Left forelimb (tissue), 1 donor: Measurements from ENCODE around the gene SORCS1.

ENCODE experiments used
- DNase-seq: peaks from one replicate; pipeline ENCODE4 v3.0.0-alpha.2; 2018; ENCODE audit warnings: low spot score

Gene SORCS1

DNA sequence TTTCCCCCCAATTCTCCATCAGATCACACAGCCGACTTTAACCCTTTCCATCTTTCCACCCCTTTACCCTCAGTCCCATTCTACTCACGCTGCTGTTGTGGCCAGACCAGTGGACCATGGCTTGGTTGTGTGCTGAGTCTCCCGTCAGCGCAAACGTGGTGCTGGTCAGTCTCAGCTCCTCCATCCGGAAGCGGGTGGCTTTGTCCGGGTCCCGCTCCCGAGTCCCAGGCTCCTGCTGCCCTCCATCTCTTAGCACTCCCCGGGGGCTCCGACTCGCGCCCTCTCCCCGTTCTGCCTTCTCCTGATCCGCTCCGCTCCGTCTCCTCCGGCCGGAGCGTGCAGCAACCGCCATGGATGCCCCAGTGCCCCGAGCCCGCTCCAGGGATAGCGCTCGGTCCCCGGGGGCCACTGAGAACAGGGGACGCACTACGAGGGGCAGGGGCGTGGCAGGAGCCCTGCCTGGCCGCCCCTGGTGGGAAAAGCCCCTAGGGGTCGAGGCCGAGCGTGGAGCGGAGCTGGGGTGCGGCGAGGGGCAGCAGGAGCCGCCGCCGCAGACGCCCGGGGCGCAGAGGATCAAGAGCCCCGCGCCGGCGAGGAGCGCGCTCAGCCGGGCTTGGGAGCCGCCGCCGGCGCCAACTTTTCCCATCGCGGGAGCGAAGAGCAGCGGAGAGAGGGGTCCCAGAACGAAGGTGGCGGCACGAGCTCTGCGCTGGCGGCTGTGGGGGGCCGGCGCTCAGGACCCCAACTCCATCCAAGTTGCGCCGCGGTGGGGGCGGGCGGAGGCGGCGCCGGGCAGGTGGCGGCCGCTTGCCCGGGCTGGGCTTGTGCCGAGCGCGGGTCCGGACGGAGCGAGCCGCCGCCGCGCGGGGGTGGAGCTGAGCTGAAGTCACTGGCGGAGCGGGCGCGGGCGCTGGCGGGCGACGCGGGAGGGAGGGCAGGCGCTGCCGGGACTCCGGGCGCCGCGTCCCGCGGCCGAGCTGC lies at the start of gene SORCS1:
TSS of gene SORCS1 (minus strand) at position 826 of the 981 bp plus-strand sequence.
- no peak for DNase-seq

DNA sequence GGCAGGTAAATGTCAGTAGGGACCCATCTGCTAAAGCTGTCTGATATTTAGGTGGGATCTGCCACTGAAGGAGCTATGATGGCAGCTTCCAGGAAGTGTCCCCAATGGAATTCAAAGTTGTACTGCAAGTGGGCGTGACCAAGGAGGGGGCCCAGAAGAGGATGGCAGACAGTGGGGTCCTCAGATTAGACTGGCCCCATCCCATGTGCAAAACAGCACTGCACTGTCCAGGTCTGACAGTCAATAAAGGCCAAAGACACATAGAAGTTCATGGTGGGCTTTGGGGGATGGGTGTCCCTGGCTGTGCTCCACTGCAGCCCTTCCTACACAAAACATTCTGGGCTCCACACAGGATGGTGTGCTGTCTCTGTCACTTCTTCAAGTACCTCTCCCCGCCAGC lies 49.8 kb upstream of the SORCS1 start:
- DNase-seq, result no peak

DNA sequence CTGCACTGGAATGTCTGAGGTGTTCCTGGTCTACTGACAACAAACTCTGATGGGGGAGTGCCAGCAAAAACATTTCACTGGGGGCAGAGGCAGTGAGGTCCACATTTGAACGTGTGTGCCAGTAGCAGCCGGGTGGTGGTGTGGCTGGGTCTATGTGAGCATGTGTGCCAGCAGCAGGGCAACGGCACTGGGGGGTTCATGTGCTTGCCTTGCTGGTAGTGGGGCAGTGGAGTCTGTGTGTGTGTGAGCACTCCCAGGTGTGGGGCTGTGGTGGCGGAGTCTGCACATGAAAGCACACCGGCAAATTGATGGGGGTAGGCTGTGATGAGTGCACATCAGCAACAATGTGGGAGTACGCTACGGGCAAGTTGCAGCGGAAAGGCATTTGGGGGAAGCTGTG lies 49.4 kb upstream of the SORCS1 start:
- DNase-seq, result no peak

DNA sequence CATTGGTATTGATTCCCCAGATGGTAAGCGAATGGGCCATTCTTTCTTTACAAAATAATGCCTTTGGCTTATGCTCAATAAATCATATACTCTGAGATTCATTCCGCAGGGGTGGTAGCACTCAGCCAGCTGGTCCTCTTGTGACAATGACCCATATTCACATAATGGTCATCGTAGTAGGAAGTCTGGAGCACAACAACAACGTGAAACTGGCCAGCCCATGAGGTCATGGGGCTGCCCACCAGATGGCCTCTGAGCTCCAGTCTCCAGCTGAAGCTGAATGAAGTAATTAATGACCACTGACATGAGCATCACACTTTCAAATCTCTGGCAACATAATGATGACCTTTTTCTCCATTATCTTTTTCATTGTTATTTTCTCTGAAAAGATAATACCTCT lies 42.3 kb upstream of the SORCS1 start:
- DNase-seq, result no peak

DNA sequence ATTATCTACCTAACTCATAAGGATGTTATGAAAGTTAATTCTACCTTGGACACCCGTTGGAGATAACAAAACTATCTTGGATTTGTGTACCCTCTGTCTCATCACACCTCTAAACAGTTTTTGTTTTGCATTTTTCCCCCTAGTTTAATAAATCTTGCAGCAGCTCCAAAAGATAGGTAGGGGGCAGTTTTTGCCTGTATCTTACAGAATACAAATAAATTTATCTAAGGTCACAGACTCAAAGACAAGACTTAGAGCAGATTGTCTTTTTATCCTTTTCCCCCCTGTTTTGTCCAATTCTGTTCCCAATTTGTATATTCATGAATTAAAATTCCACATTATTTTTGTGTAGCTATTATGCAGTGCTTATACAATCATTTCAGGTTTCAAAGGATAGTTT lies 5.0 kb upstream of the SORCS1 start:
- DNase-seq, result no peak

DNA sequence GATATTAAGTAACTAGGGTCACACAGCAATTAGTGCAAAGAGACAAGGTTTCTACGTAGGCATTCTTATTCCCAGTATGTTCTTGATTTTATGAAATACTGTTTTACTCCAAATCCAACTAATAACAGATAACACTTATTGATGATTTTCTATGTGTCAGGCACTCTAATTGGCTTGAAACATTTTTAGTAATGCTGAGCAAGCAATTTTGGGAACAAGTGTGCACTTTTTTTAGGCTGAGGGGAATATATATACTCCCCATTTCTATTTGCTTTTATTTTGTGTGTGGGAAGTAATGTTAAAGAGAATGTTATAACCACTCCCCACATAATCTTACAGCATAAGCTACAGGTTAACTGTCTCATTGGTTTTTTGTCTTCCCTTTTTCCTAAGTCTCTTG lies 4.2 kb upstream of the SORCS1 start:
- no peak for DNase-seq

DNA sequence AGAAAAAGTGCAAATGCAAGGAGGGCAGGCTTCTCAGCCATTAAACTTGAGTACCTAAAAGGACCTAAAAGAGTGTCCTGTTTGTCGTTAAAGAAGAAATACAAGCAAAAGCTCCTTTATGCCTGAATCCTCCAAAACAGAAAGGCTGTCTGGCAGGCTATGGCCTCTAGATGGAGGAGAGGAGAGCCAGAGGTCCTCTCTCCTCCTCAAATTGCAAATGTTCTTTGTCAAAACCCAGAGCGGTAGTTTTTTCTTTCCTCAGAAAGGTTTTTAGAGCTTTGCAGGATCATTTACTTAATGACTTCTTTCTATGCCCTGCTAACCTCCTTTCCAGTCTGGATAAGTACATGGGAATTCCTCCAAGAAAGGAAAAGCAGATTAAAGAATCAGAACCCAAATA lies 1.9 kb upstream of the SORCS1 start:
- no peak for DNase-seq

DNA sequence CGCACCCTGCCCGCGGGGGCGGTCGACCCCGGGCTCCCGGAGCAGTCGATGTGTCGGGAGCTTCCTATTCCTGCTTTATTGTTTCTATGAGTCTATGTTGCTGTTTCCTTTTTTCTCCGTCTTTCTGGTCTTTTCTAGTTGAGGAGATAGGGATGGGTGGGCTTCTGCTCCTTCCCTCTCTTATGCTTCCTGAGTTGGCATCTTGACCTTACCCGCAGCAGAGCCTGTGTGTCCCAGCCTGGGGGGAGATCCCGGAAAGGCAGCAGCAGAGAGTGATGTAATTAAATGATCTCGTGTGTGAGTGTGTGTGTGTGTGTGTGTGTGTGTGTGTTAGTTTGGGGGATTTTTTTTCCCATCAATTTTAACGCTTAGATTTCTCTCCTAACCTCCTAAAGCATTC lies 486 bp upstream of the SORCS1 start:
- DNase-seq, result no peak

DNA sequence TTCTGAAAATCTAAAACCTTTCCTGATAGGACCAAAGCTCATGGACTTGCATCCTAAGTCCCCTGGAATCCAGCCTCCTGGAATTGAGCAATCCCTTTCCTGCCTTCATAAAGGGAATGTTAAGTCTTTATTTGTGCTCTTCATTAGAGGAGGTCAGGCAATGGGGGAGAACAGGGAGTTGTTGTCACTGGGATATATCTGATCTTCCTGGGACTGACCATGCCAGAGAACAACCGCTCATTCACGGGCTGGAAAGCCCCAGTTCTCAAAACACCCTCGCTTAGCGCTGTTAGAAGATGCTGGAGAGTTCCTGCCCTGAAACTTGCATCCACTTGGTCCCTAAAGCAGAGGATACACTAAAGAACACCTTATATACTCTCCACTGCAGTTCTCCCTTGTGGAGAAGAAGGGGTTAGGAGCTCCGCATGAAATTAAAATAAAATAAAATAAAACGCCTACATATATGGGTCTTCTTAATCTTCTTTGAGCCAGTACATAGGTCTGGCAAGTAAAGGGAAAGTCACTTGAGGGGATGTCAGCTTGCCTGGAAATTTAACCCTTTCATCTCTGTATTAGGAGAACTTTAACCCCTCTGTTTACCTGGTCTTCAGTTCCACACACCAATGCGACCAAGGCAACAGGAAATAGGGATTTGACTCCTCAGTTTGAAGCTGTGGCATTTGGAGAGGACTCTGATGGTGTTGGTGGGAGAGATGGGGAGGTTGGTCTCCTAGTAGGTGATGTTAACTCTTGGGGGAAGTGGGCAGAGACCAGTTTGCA lies 1.2 kb downstream of the SORCS1 start:
- no peak for DNase-seq

DNA sequence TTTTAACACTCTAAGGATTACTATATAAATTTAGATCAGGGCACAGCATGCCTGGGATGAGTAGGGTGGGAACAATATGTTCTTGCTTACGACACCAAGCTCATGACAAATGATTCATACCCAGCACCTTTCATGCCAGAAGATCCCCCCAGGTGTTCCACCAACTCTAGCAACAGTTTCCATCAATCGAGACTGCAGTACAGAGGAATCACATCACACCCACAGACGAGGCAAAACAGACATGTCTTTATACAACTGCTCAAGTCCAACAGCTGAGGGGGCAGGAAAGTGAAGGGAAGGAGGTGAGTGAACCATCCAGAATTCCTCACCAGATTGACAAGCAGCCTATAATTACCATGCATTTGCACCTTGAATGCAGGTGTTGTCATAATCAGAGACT lies 3.6 kb downstream of the SORCS1 start:
- no peak for DNase-seq

DNA sequence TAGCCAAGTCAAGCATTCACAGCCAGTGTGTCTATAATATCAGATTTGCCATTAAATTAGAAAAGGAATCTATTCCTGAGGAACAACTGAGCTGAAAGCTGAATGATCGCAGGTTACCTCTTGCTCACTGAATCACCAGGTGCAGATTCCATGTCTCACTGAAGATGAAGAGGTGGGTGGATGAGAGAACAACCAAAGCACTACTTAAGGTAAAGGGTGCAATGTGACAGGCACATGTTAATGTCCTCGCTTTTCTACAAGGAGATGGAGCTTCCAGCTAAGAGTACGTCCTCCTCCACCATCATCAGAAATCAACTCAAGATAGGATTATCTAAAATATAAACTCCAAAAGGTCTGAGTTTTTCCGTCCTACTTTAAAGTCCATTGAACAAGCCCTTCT lies 4.6 kb downstream of the SORCS1 start:
- DNase-seq, result no peak

DNA sequence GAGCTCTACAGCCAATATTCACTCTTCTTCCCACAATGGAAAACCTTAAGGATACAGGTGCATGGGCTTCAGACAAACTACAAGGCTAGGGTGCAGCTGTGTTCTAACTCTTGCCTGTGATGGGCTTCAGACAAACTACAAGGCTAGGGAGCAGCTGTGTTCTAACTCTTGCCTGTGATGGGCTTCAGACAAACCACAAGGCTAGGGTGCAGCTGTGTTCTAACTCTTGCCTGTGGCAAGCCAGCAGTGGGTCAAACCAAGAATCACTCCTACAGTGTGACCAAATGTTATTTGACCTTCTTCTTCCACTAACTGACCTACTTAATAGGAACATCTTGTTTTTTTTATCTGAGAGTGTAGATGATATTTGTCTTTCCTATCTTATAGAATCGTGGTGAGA lies 7.4 kb downstream of the SORCS1 start:
- DNase-seq, result no peak

DNA sequence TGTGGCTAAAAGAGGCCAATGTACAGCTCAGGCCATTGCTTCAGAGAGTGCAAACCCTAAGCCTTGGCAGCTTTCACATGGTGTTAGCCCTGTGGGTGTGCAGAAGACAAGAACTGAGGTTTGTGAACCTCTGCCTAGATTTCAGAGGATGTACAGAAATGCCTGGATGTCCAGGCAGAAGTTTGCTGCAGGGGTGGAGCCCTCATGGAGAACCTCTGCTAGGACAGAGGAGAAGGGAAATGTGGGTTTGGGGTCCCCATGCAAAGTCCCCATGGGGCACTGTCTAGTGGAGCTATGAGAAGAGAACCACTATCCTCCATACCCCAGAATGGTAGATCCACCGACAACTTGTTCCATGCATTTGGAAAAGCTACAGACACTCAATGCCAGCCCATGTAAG lies 12.4 kb downstream of the SORCS1 start:
- no peak for DNase-seq

DNA sequence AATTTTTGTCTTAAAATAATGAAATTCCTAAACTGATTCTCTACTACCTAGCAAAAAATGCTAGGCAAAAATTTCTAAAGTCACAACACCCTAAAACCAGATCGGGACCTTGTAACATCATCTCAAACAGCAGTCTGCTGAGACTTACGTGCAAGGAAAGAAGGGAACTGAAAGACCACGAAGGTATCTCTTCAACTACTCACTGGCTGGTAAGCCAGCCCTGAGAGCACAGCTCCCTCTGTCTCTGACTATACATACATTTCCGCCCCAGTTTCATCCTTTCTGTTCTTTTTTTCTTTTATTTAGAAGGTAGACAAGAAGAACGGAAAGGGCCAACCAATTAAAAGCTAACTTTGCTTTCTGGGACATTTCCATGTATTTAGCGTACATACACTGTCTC lies 15.6 kb downstream of the SORCS1 start:
- DNase-seq, result no peak

DNA sequence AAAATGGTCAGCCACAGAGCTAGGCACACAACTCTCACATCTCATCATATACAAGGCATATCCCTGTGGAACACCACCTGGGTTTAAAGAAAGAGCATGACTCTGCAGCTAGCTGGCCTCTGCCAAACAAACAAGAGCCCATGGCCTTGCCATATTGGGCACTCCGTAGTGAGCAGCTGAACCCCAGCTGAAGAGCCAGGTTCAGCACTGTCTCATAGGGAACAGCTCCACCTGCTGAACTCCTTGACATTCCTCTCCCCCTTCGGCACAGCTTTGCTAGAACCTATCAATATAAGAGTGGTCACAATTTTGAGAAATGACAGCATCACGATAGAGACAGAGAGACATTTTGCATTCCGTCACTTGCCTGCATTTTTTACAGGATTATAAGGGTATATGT lies 20.0 kb downstream of the SORCS1 start:
- no peak for DNase-seq

DNA sequence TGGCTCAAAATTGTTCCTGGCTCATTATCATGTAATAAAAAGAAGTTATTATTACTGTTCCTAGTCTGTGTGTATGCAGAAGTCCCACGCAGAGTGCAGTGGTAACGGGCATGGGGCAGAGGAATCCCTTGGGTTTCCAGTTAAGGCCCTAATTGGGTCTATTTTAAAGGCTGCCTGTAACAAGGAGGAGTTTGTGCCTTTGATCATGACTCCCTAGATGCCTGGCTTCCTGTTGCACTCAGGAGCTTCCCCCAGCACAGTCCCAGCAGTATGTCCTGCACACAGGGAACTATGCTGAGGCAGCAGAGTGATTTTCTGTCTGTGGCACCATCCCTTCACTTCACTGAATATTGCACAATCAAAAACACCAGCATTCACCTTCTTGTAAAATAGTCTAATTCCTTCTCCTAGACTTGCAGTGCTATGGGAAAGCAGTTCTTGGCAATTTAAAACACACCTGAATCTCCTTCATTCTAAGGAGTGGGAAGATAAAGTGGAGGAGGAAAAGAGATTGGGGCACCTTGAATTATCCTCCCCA lies 22.9 kb downstream of the SORCS1 start:
- DNase-seq, result no peak

DNA sequence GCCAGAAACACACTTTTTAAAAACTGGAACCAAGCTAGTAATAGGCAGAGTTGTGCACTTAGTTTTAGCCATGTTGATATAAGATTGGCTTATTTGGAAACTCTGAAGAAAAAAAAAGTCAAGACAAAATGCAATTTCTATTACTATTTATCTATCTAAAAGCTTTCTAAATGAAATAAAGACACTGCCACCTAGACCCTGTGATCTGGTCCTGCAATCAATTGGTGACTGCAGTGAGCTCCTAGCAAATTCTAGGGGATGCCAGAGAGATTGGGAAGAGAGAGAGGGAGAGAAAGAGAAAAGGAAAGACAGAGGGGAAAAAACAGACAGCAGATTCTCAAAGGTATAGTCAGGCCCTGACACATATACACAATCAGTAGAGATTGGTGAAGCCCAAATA lies 25.3 kb downstream of the SORCS1 start:
- no peak for DNase-seq

DNA sequence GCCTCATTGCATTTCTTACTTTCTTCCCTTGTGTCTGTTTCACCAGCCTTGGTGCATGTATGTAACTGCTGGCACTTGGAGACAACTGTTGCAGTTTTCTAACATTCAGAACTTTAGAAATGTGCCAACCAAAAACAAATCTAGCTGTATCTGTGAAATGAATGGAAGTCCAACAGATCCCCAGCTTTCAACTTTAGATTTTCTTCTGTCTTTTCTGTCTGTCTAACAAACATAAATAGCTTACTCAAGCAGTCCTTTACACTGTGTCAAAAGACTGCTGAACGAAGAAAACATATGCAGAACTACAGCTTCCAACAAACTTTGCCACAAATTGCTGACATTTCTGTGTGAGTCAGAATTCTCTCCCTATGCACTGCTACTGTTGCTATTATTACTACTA lies 30.9 kb downstream of the SORCS1 start:
- DNase-seq, result no peak

DNA sequence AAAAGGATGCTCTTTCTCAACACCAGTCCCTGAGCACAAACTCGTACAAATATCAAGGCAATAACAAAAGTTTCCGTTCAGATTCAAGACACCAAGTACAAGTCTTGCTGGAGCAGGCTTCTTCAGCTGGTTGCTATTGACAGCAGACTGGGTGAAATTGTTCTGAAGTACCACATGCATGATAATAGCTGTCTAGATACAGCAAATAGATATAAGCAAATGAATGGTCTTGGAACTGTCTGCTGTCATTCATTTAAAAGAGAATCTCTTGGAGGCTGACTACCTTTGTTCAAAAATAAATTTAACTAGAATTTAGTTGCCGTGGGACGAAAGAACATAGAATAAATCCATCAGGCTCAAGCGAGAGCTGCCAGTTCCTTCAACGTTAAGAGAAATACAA lies 35.5 kb downstream of the SORCS1 start:
- DNase-seq, result no peak

DNA sequence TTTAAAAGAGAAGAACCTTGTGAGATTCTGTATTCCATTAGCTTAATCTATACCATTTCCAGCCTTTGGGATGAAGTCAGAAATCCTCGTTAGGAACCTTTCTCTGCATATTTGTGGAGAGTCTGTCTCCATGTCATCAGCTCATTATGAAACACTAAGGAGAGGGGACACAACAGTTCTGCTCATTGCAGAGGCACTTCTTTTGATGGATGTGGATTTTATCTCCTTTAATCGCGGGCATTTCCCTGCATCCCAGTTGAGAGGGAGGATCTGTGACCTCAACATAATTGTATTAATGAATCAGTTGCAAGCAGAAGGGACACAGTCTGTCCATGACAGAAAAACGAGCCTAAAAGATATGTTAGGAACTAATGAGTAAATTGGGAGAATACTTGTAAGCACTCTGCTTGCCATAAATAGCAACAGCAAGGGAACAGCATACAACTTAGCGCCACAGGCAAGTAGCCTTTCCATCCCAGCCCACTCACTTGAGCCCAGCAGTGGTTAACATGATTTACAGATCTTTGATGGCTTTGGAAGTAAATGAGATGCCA lies 37.9 kb downstream of the SORCS1 start:
- no peak for DNase-seq

DNA sequence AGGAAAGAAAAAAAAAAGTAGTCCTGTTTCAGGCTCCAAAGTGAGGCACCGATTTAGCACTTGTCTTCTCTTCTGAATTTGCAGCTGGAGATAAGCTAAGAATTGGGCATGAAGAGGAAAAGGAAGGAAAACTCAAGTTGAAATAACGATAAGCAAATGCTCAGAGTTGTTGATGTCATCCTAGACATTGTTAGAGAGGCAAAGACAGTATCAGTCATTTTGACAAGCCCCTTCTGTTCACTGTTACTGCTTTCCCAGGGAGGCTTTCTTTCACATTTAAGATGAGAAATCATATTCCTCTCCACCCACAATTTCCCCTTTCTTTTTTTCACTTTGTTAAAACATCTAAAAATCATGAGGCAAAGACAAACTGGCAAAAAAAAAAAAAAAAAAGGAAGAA lies 41.8 kb downstream of the SORCS1 start:
- DNase-seq, result no peak

DNA sequence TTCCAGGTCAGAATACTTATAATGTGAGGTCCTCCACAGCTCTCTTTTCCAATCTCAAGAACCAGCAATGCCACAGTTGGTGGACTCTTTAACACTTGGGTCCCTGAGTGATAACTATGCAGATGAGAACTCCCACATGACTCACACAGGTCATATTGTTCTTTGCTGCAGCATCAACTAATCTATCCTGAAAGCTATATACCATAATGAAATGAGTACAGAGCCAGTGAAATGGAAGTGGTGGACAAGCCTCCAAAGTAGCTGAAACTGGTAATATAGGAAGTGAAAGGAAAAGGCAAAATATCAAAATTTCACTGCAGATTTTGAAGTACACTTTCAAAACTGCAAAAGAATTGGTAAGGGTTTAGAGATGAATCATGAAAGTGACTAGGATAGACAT lies 45.6 kb downstream of the SORCS1 start:
- DNase-seq, result no peak
